ENCODE data around the gene PDIA5.

The PDIA5 gene

GRCh38 chr3:123093696-123094095, 26.9 kb downstream of the PDIA5 start:
- DNase-seq (ENCODE audit: low read depth): no peak

DNA sequence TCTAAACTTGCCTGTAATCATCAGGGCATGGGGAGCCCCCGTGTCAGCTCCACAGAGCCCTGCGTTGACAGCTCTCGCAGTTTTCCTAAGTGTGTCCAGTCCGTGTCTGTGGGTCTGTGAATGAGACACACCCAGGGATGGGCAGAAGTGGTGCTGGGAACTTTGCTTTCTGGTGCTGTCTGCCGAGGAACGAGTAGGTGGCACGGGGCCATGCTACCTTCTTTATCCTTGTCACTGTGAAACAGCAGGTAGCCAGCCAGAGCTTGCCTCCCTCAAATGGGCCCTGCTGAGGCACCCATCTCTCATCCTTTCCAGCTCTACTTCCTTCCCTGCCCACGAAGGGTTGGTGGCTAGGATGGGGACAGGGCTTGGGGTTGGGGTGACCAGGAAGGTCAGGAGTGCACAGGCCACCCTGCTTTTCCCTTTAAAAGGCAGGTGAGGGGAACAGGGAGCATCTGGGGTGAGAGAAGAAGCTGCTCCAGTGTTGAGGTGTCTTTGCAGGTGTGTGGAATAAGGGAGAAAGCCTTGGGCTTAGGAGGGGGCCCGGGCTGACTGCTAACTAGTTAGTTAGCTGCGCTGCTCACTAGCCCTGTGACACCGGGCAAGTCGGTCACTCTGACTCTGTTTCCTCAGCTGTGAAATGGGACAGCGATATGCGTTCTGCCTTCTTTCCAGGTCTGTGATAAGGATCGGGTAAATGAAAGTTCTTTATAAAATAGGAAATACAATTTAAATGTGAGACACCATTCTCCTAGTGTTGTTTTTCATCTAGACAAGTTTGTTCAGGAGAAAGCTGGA, 27.9 kb downstream of the PDIA5 start:
- no peak for TF ChIP-seq CTCF (conservative IDR thresholded peaks at IDR 0.05; ENCODE audit: control insufficient read depth, insufficient read depth, low read depth, low read length)
- DNase-seq (ENCODE audit: low read depth): no peak
- H3K4me3 ChIP-seq (ENCODE audit: control insufficient read depth, low read depth, low read length): no peak overlapping the region

More at GRCh38 chr3:123093696-123094095, 26.9 kb downstream of the PDIA5 start:
- TF ChIP-seq CTCF (conservative IDR thresholded peaks at IDR 0.05; ENCODE audit: control insufficient read depth, insufficient read depth, low read depth, low read length): no peak
- no peak overlapping the region for H3K4me3 ChIP-seq (ENCODE audit: control insufficient read depth, low read depth, low read length)

DNA sequence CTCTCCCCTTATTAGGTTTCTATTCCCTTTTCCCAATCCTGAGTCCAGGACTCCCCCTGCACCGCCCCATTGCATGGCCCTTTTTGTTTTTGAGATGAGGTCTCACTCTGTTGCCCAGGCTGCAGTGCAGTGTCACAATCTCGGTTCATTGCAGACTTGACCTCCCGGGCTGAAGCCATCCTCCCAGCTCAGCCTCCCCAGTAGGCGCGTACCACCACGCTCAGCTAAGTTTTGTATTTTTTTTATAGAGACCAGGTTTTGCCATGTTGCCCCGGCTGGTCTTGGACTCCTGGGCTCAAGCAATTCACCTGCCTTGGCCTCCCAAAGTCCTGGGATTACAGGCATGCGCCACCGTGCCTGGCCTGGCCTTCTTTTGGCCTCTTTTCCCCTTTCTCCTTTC, 29.3 kb downstream of the PDIA5 start:
- no peak overlapping the region for H3K4me3 ChIP-seq (ENCODE audit: control insufficient read depth, low read depth, low read length)
- TF ChIP-seq CTCF (conservative IDR thresholded peaks at IDR 0.05; ENCODE audit: control insufficient read depth, insufficient read depth, low read depth, low read length): no peak
- DNase-seq (ENCODE audit: low read depth): no peak

DNA sequence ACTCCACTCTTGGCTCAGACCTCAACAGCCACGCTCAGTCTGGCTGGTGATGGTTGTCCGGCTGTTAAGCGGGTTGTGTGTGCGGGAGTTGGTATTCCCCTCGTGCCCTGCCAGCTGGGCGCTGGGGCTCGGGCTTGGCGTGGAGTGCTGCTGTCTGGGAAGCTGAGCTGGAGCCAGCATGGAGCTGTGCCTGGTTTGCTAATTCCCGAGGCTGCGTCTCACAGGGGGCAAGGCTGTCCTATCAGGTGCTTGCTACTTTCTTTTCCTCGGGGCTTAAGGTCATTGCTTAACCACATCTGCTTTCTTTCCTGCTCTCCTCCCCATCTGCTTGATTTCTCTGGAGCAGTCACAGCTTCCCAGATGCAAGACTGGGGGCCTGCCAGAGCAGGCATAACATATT, 29.9 kb downstream of the PDIA5 start:
- peak; percentile 75 for DNase-seq (ENCODE audit: low read depth)
- no peak for TF ChIP-seq CTCF (conservative IDR thresholded peaks at IDR 0.05; ENCODE audit: control insufficient read depth, insufficient read depth, low read depth, low read length)

DNA sequence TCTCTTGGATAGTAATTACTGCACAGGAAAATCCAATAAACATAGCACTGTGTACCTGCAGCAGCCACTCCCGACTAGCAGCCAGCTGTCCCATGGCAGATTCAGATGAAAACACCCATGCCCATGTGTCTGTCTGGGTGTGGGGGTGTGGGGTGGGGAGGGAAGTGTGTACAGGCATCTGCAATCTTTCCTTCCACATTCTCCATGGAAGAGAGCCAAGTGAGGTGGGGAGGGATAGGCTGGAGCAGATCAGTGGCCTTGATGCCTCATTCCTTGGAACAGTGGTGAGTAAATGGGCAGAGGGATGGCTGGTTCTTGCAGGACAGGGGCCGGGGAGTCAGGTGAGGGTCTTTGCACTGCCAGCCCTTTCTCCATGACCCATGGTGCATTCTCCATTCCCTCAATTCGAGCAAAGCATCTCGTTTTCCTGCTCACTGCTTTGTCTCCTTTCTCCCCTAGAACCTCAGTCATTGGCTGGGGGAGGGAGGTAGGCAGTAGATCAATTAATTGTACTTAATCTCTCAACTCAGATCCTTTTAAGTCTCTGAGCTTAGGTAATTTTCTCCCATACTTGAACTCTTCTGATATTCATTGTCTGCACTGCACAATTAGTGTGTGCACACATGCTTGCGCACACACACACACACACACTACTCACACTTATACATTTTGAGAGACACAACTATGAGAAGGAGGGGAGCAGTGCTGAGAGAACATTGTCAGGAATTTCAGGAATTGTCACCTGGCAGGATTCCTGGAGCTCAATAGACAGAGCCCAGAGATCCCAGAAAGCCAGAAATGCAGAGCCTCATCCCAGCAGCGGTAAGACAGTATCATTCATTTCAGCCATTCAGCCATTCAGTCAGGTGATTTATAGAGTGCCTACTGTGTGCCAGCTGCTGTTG, 31.9 kb downstream of the PDIA5 start:
- TF ChIP-seq CTCF (conservative IDR thresholded peaks at IDR 0.05; ENCODE audit: control insufficient read depth, insufficient read depth, low read depth, low read length): no peak
- peak; percentile 54 for DNase-seq (ENCODE audit: low read depth)

More for the DNA sequence above, 29.9 kb downstream of the PDIA5 start:
- H3K4me3 ChIP-seq (ENCODE audit: control insufficient read depth, low read depth, low read length): no peak overlapping the region

GRCh38 chr3:123099331-123100192, 32.7 kb downstream of the PDIA5 start:
- no peak for DNase-seq (ENCODE audit: low read depth)
- no peak for TF ChIP-seq CTCF (conservative IDR thresholded peaks at IDR 0.05; ENCODE audit: control insufficient read depth, insufficient read depth, low read depth, low read length)
- H3K4me3 ChIP-seq (ENCODE audit: control insufficient read depth, low read depth, low read length): no peak overlapping the region

More for the DNA sequence above, 31.9 kb downstream of the PDIA5 start:
- H3K4me3 ChIP-seq (ENCODE audit: control insufficient read depth, low read depth, low read length): no peak overlapping the region

Data from fibroblast of mammary gland (primary cell).